SK-N-SH (cell line): Measurements from ENCODE around the gene ACVR2B. TPM values are rescaled to one million over a fixed set of nuclear protein-coding genes. Genes with fewer than 3 reads are reported as not detected.

Experiments
- CTCF ChIA-PET: fragments of 300-600, 350-600 bp; formaldehyde crosslinking; extraction: SDS; loops from one replicate; lab custom pipeline; 2021; lab: Yijun Ruan, JAX
- POLR2A ChIA-PET: fragments of 350-600 bp; sonication (Branson Sonifier 250); formaldehyde crosslinking; extraction: SDS; loops from one replicate; lab custom pipeline; 2020; ENCODE audit warnings: antibody characterized with exemption, inconsistent platforms; lab: Yijun Ruan, JAX
- DNase-seq: peaks from one replicate; pipeline ENCODE4 v3.0.0; 2012
- H2AFZ ChIP-seq: fragments of 200-600 bp; sonication (generic); 2 replicates; pipeline ENCODE4 v1.8.1; 2016; ENCODE audit warnings: antibody characterized with exemption, mild to moderate bottlenecking, low read depth
- H3F3A ChIP-seq: fragments of 200-600 bp; sonication (generic); replicated peaks from 2 replicates; pipeline ENCODE3; 2016; ENCODE audit warnings: antibody characterized with exemption, mild to moderate bottlenecking; ENCODE audit not compliant: insufficient read depth
- H3K27ac ChIP-seq, 2 experiments: fragments of 200-500 bp in 1 of 2; fragments of 200-600 bp in 1 of 2; sonication (Bioruptor generic) in 1 of 2; sonication (generic), shearing (Covaris generic) in 1 of 2; 2 replicates each; pipeline versions ENCODE4 v1.5.1 to v1.6.1; 2014 to 2016; ENCODE audit warnings: low read depth in 2 of 2, inconsistent platforms in 1 of 2, low read length in 1 of 2, mild to moderate bottlenecking in 1 of 2, mixed read lengths in 1 of 2
- H3K27me3 ChIP-seq: fragments of 200-600 bp; sonication (generic), shearing (Covaris generic); 2 replicates; pipeline ENCODE4 v1.6.1; 2016; ENCODE audit warnings: mixed run types; ENCODE audit not compliant: insufficient read depth
- H3K36me3 ChIP-seq, 2 experiments: fragments of 200-500 bp in 1 of 2; fragments of 200-600 bp in 1 of 2; sonication (Bioruptor generic) in 1 of 2; sonication (generic) in 1 of 2; replicated peaks in 1 of 2; 2 replicates each; pipeline versions ENCODE3 to v1.5.1; 2014 to 2016; ENCODE audit warnings: low read length in 1 of 2, mild to moderate bottlenecking in 1 of 2; ENCODE audit not compliant: insufficient read depth in 2 of 2, control insufficient read depth in 1 of 2
- H3K4me1 ChIP-seq, 2 experiments: fragments of 200-500 bp in 1 of 2; fragments of 200-600 bp in 1 of 2; sonication (Bioruptor generic) in 1 of 2; sonication (generic), shearing (Covaris generic) in 1 of 2; 2 replicates each; pipeline versions ENCODE4 v1.5.1 to v1.6.1; 2014 to 2016; ENCODE audit warnings: low read depth in 1 of 2, low read length in 1 of 2, mixed run types in 1 of 2; ENCODE audit not compliant: insufficient read depth in 2 of 2, control insufficient read depth in 1 of 2
- H3K4me2 ChIP-seq: fragments of 200-600 bp; sonication (generic), shearing (Covaris generic); 2 replicates; pipeline ENCODE4 v1.6.1; 2017; ENCODE audit warnings: mixed run types
- H3K4me3 ChIP-seq, 2 experiments: fragments of 200-500 bp in 1 of 2; fragments of 200-600 bp in 1 of 2; sonication (Bioruptor generic) in 1 of 2; sonication (generic), shearing (Covaris generic) in 1 of 2; 2 replicates each; pipeline versions ENCODE4 v1.5.1 to v1.8.1; 2014 to 2016; ENCODE audit warnings: low read depth in 2 of 2, inconsistent platforms in 1 of 2, low read length in 1 of 2, mild to moderate bottlenecking in 1 of 2, mixed read lengths in 1 of 2, moderate library complexity in 1 of 2
- H3K79me2 ChIP-seq: fragments of 200-600 bp; sonication (generic); 2 replicates; pipeline ENCODE4 v1.8.1; 2017; ENCODE audit warnings: mild to moderate bottlenecking; ENCODE audit not compliant: insufficient read depth
- H3K9ac ChIP-seq: fragments of 200-600 bp; sonication (generic); 2 replicates; pipeline ENCODE4 v1.6.1; 2017; ENCODE audit warnings: mixed run types
- H3K9me2 ChIP-seq: fragments of 200-600 bp; sonication (generic); 2 replicates; pipeline ENCODE4 v1.6.1; 2017; ENCODE audit warnings: mixed run types
- H3K9me3 ChIP-seq: fragments of 200-600 bp; sonication (generic); 2 replicates; pipeline ENCODE4 v1.6.1; 2017; ENCODE audit warnings: mixed run types, mild to moderate bottlenecking, moderate library complexity
- H4K20me1 ChIP-seq: fragments of 200-600 bp; sonication (generic); 2 replicates; pipeline ENCODE4 v1.6.1; 2017; ENCODE audit warnings: mild to moderate bottlenecking, mixed run types; ENCODE audit not compliant: insufficient read depth
- CHD2 ChIP-seq: fragments of 150-350 bp; IDR thresholded peaks from 2 replicates; pipeline ENCODE4 v1.6.1; 2018; ENCODE audit warnings: low read length; ENCODE audit not compliant: partially characterized antibody
- CTCF ChIP-seq: fragments of 200-600 bp; sonication (generic); IDR thresholded peaks from 2 replicates; pipeline ENCODE4 v1.6.1; 2017; ENCODE audit warnings: antibody characterized with exemption, mild to moderate bottlenecking, moderate library complexity
- ELF1 ChIP-seq: IDR thresholded peaks from 2 replicates; pipeline ENCODE4 v1.4.0; 2012
- EP300 ChIP-seq, 2 experiments: IDR thresholded peaks; 2 replicates each; pipeline versions ENCODE4 v1.4.0 to v1.6.1; 2012; ENCODE audit warnings: borderline replicate concordance in 1 of 2, low read depth in 1 of 2, low read length in 1 of 2
- EZH2phosphoT487 ChIP-seq: fragments of 200-600 bp; sonication (generic); IDR thresholded peaks from 2 replicates; pipeline ENCODE4 v1.6.1; 2017; ENCODE audit warnings: low read depth, mixed run types, mild to moderate bottlenecking, antibody characterized with exemption, moderate library complexity, borderline replicate concordance
- FOSL2 ChIP-seq: IDR thresholded peaks from 2 replicates; pipeline ENCODE4 v1.4.0; 2012; ENCODE audit warnings: low read depth, mild to moderate bottlenecking, moderate library complexity, borderline replicate concordance
- FOXM1 ChIP-seq: IDR thresholded peaks from 2 replicates; pipeline ENCODE4 v1.4.0; 2012; ENCODE audit warnings: low read depth, mild to moderate bottlenecking
- GABPA ChIP-seq: IDR thresholded peaks from 2 replicates; pipeline ENCODE4 v1.4.0; 2012; ENCODE audit warnings: low read depth, mild to moderate bottlenecking
- IRF3 ChIP-seq: fragments of 150-350 bp; IDR thresholded peaks from 2 replicates; pipeline ENCODE4 v1.6.1; 2016; ENCODE audit warnings: mild to moderate bottlenecking, low read depth, low read length
- NFIC ChIP-seq: IDR thresholded peaks from 2 replicates; pipeline ENCODE4 v1.4.0; 2012; ENCODE audit warnings: borderline replicate concordance
- PBX3 ChIP-seq: IDR thresholded peaks from 2 replicates; pipeline ENCODE4; 2012
- POLR2AphosphoS5 ChIP-seq: IDR thresholded peaks from 2 replicates; pipeline ENCODE4 v1.6.1; 2012; ENCODE audit warnings: low read depth, low read length
- RAD21 ChIP-seq: IDR thresholded peaks from 2 replicates; pipeline ENCODE4 v1.6.1; 2012; ENCODE audit warnings: mild to moderate bottlenecking, low read length
- RCOR1 ChIP-seq: fragments of 150-350 bp; IDR thresholded peaks from 2 replicates; pipeline ENCODE4 v1.6.1; 2017; ENCODE audit warnings: antibody characterized with exemption, low read length
- RFX5 ChIP-seq: IDR thresholded peaks from 2 replicates; pipeline ENCODE4 v1.6.1; 2012; ENCODE audit warnings: mild to moderate bottlenecking, improper control_type of control experiment, low read length
- SMC3 ChIP-seq: IDR thresholded peaks from 2 replicates; pipeline ENCODE4 v1.6.1; 2012; ENCODE audit warnings: low read depth, low read length, improper control_type of control experiment
- TCF12 ChIP-seq: IDR thresholded peaks from 2 replicates; pipeline ENCODE4 v1.4.0; 2012
- USF2 ChIP-seq: fragments of 150-350 bp; IDR thresholded peaks from 2 replicates; pipeline ENCODE4 v1.6.1; 2017; ENCODE audit warnings: antibody characterized with exemption, low read length, low read depth, borderline replicate concordance
- WGBS: methylation state at CpG from one replicate; pipeline ENCODE4 v1.1.6; 2017; ENCODE audit warnings: low lambda C conversion rate; 5-methylcytosine and 5-hydroxymethylcytosine counted together
- polyA plus RNA-seq, 3 experiments: library from polyadenylated mRNA; depleted of rRNA; stranded (reverse); fragments of >200 nt; gene quantifications; 2 replicates each; pipeline ENCODE4 v1.2.3, GENCODE V29; 2012
- TF ChIP-seq, protein P1 (sequence below): IDR thresholded peaks from 2 replicates; pipeline ENCODE4 v1.4.0; 2012; ENCODE audit warnings: low read depth
- TF ChIP-seq, protein P2 (sequence below): IDR thresholded peaks from 2 replicates; pipeline ENCODE4 v1.6.1; 2012; ENCODE audit warnings: mild to moderate bottlenecking, low read depth, low read length, moderate library complexity

ACVR2B gene
- polyA plus RNA-seq, 1 of the 3 experiments (the other 2 are of a cell fraction) = 1.4 TPM

GRCh38 chr3:38450853-38451252 is 2.8 kb upstream of the ACVR2B start:
- ChIA-PET CTCF (no interaction called here), POLR2A (no interaction called here)
- H3K9me2 ChIP-seq = no peaks in the 10 kb centered on the region
- no peaks in the 10 kb centered on the region for H3K9me3 ChIP-seq
- DNase-seq = no peak
- no peaks in the 10 kb centered on the region for H3K27me3 ChIP-seq
- H3K4me1 ChIP-seq = peaks cover 0 to 11% of the 10 kb centered on the region in 2 experiments; a peak in 1 of 4 replicates
- no peak overlapping the region for H3K4me3 ChIP-seq
- 79% methylated on average over 3 of the region's 3 CpGs for WGBS
- no peak overlapping the region for H3K9ac ChIP-seq
- peaks cover 11% of the 10 kb centered on the region for H3K79me2 ChIP-seq
- H3K27ac ChIP-seq = no peak overlapping the region
- peaks cover 4% of the 10 kb centered on the region for H4K20me1 ChIP-seq
- H2AFZ ChIP-seq = no peak overlapping the region
- TF ChIP-seq FOXM1 = no peak
- TF ChIP-seq PBX3 = no peak
- TF ChIP-seq, protein P1, sequence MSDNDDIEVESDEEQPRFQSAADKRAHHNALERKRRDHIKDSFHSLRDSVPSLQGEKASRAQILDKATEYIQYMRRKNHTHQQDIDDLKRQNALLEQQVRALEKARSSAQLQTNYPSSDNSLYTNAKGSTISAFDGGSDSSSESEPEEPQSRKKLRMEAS = no peak
- TF ChIP-seq TCF12 = no peak
- TF ChIP-seq IRF3 = no peak
- no peak for TF ChIP-seq USF2
- no peak for TF ChIP-seq ELF1
- TF ChIP-seq EZH2phosphoT487 = no peak
- no peak for TF ChIP-seq RFX5
- TF ChIP-seq, all 33 proteins: peak for 0
- no peaks in the 10 kb centered on the region for H3F3A ChIP-seq
- H3K36me3 ChIP-seq = no peaks in the 10 kb centered on the region
- H3K4me2 ChIP-seq = no peak overlapping the region

DNA sequence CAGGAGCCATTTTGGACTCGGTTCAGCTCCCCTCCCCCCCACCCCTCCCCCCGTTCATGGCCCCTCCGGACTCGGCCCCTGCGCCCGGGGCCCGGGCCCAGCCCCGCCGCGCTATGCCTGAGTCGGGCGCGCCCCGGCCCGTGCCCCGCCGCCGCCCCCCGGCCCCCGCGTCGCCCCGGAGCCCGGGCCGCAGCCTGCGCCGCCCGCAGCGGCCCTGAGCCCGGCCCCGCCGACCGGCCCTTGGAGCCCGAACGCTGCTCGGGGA is 155 bp downstream of the ACVR2B start:
- H3K27ac ChIP-seq = peak overlapping the region; percentile 48 to 92; a peak in 3 of 4 replicates
- H3K4me3 ChIP-seq = peak overlapping the region; percentile 84 to 87; a peak in 3 of 4 replicates
- DNase-seq = no peak
- no peak overlapping the region for H2AFZ ChIP-seq
- no peaks in the 10 kb centered on the region for H3F3A ChIP-seq
- H3K79me2 ChIP-seq = peaks cover 41% of the 10 kb centered on the region
- peak overlapping the region; percentile 93; the same call in 1 of the 2 replicates for H3K9ac ChIP-seq
- H3K9me2 ChIP-seq = no peaks in the 10 kb centered on the region
- 0% methylated on average over 13 of the region's 36 CpGs for WGBS
- POLR2A ChIA-PET = no interaction called here
- no peak overlapping the region for H3K4me2 ChIP-seq
- peaks cover 27% of the 10 kb centered on the region for H4K20me1 ChIP-seq
- CTCF ChIA-PET = interaction anchor here (2.0 kb wide), 1 partner anchor 108 kb away, joined by 8 read pairs; the partner anchor contains the start of gene XYLB
- no peaks in the 10 kb centered on the region for H3K9me3 ChIP-seq
- H3K36me3 ChIP-seq = no peaks in the 10 kb centered on the region
- TF ChIP-seq GABPA = no peak
- TF ChIP-seq TCF12 = no peak
- no peak for TF ChIP-seq NFIC
- no peak for TF ChIP-seq RFX5
- TF ChIP-seq FOSL2 = no peak
- TF ChIP-seq RCOR1 = no peak
- no peak for TF ChIP-seq CTCF
- no peak for TF ChIP-seq SMC3
- no peak for TF ChIP-seq CHD2
- TF ChIP-seq POLR2AphosphoS5 = no peak
- TF ChIP-seq EZH2phosphoT487 = no peak
- TF ChIP-seq, protein P2, sequence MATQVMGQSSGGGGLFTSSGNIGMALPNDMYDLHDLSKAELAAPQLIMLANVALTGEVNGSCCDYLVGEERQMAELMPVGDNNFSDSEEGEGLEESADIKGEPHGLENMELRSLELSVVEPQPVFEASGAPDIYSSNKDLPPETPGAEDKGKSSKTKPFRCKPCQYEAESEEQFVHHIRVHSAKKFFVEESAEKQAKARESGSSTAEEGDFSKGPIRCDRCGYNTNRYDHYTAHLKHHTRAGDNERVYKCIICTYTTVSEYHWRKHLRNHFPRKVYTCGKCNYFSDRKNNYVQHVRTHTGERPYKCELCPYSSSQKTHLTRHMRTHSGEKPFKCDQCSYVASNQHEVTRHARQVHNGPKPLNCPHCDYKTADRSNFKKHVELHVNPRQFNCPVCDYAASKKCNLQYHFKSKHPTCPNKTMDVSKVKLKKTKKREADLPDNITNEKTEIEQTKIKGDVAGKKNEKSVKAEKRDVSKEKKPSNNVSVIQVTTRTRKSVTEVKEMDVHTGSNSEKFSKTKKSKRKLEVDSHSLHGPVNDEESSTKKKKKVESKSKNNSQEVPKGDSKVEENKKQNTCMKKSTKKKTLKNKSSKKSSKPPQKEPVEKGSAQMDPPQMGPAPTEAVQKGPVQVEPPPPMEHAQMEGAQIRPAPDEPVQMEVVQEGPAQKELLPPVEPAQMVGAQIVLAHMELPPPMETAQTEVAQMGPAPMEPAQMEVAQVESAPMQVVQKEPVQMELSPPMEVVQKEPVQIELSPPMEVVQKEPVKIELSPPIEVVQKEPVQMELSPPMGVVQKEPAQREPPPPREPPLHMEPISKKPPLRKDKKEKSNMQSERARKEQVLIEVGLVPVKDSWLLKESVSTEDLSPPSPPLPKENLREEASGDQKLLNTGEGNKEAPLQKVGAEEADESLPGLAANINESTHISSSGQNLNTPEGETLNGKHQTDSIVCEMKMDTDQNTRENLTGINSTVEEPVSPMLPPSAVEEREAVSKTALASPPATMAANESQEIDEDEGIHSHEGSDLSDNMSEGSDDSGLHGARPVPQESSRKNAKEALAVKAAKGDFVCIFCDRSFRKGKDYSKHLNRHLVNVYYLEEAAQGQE = no peak
- no peak for TF ChIP-seq RAD21
- no peak for TF ChIP-seq FOXM1
- no peak for TF ChIP-seq EP300 (IDR thresholded peaks at IDR 0.05; ENCODE audit: borderline replicate concordance in 1 of 2, low read depth in 1 of 2, low read length in 1 of 2)
- TF ChIP-seq, all 33 proteins: peak for 0
- Histone ChIP-seq H3K4me1 (peaks cover 0 to 27% of the 10 kb centered on the region in 2 experiments; a peak in 2 of 4 replicates), H3K27me3 (no peaks in the 10 kb centered on the region)
